ENCODE data around the gene SRSF2.
A peak's percentile ranks its signal among the peaks of the same experiment; 100 is the strongest.

Gene SRSF2

GRCh38 chr17:76781056-76781982 is 44.2 kb upstream of the SRSF2 start:
- Histone ChIP-seq H3K9me3 (replicated peaks in 1 of 2; ENCODE audit: control insufficient read depth in 2 of 2, insufficient read depth in 1 of 2, low read depth in 1 of 2, low read length in 2 of 2) (no peaks in the 10 kb centered on the region), H2BK120ac (ENCODE audit: low read depth, low read length) (no peak overlapping the region), H3K36me3 (replicated peaks in 1 of 2; ENCODE audit: control insufficient read depth in 2 of 2, insufficient read depth in 2 of 2, low read length in 2 of 2) (peaks cover 0 to 36% of the 10 kb centered on the region in 2 donors), H2BK15ac (ENCODE audit: low read length) (no peak overlapping the region), H3K4me3 (ENCODE audit: low read length in 2 of 2) (no peak overlapping the region), H4K8ac (ENCODE audit: low read depth, low read length) (no peak overlapping the region), H3K27ac (replicated peaks; ENCODE audit: low read length) (no peak overlapping the region), H2BK12ac (ENCODE audit: low read length) (no peak overlapping the region), H3K14ac (ENCODE audit: low read length) (no peak overlapping the region), H3K27me3 (ENCODE audit: control insufficient read depth in 3 of 3, insufficient read depth in 3 of 3, low read depth in 1 of 3, low read length in 3 of 3) (no peaks in the 10 kb centered on the region), H2BK5ac (ENCODE audit: low read length) (no peak overlapping the region), H3K79me1 (ENCODE audit: low read depth, low read length) (peaks cover 1% of the 10 kb centered on the region), H2AK5ac (ENCODE audit: low read depth, low read length) (no peak overlapping the region), H3K4ac (ENCODE audit: low read length) (no peak overlapping the region), H3K18ac (ENCODE audit: low read length) (no peak overlapping the region), H3K23ac (ENCODE audit: low read depth, low read length, poor library complexity) (no peak overlapping the region), H3K9ac (ENCODE audit: low read depth, low read length, poor library complexity) (no peak overlapping the region), H3K4me2 (ENCODE audit: insufficient read depth, low read length, poor library complexity, severe bottlenecking) (no peak overlapping the region), H3K4me1 (ENCODE audit: control insufficient read depth in 2 of 2, insufficient read depth in 1 of 2, low read depth in 1 of 2, low read length in 2 of 2) (no peaks in the 10 kb centered on the region), H2AFZ (ENCODE audit: low read length) (no peak overlapping the region), H4K91ac (ENCODE audit: low read depth, low read length, poor library complexity) (no peak overlapping the region)
- no peak for DNase-seq (ENCODE audit: low spot score)
- no CpG with 5 or more reads among the region's 12 CpGs for WGBS, 2 donors (ENCODE audit: extremely low coverage in 2 of 2, insufficient read length in 2 of 2, insufficient replicate concordance in 1 of 2)

- H3K18ac ChIP-seq (ENCODE audit: low read length) = no peak overlapping the region
- H3K27ac ChIP-seq (replicated peaks; ENCODE audit: low read length) = no peak overlapping the region
- H4K91ac ChIP-seq (ENCODE audit: low read depth, low read length, poor library complexity) = no peak overlapping the region
- H3K14ac ChIP-seq (ENCODE audit: low read length) = no peak overlapping the region
- no peaks in the 10 kb centered on the region for H3K4me1 ChIP-seq (ENCODE audit: control insufficient read depth in 2 of 2, insufficient read depth in 1 of 2, low read depth in 1 of 2, low read length in 2 of 2)
- H3K4me3 ChIP-seq (ENCODE audit: low read length in 2 of 2) = no peak overlapping the region
- H3K23ac ChIP-seq (ENCODE audit: low read depth, low read length, poor library complexity) = no peak overlapping the region
- H3K36me3 ChIP-seq (replicated peaks in 1 of 2; ENCODE audit: control insufficient read depth in 2 of 2, insufficient read depth in 2 of 2, low read length in 2 of 2) = peaks cover 4 to 67% of the 10 kb centered on the region in 2 donors
- H2BK15ac ChIP-seq (ENCODE audit: low read length) = no peak overlapping the region
- no peak overlapping the region for H3K4me2 ChIP-seq (ENCODE audit: insufficient read depth, low read length, poor library complexity, severe bottlenecking)
- WGBS, 2 donors (ENCODE audit: extremely low coverage in 2 of 2, insufficient read length in 2 of 2, insufficient replicate concordance in 1 of 2) = no CpG with 5 or more reads among the region's 10 CpGs
- H2BK120ac ChIP-seq (ENCODE audit: low read depth, low read length) = no peak overlapping the region
- H2AK5ac ChIP-seq (ENCODE audit: low read depth, low read length) = no peak overlapping the region
- no peak overlapping the region for H3K9ac ChIP-seq (ENCODE audit: low read depth, low read length, poor library complexity)
- no peaks in the 10 kb centered on the region for H3K79me1 ChIP-seq (ENCODE audit: low read depth, low read length)
- H2BK12ac ChIP-seq (ENCODE audit: low read length) = no peak overlapping the region
- no peak overlapping the region for H3K4ac ChIP-seq (ENCODE audit: low read length)
- H3K9me3 ChIP-seq (replicated peaks in 1 of 2; ENCODE audit: control insufficient read depth in 2 of 2, insufficient read depth in 1 of 2, low read depth in 1 of 2, low read length in 2 of 2) = no peaks in the 10 kb centered on the region
- no peak overlapping the region for H2BK5ac ChIP-seq (ENCODE audit: low read length)
- H4K8ac ChIP-seq (ENCODE audit: low read depth, low read length) = no peak overlapping the region
- DNase-seq (ENCODE audit: low spot score) = no peak
- no peaks in the 10 kb centered on the region for H3K27me3 ChIP-seq (ENCODE audit: control insufficient read depth in 3 of 3, insufficient read depth in 3 of 3, low read depth in 1 of 3, low read length in 3 of 3)
- no peak overlapping the region for H2AFZ ChIP-seq (ENCODE audit: low read length)
Observed at GRCh38 chr17:76775021-76775600, 38.0 kb upstream of the SRSF2 start.

- H4K8ac ChIP-seq (ENCODE audit: low read depth, low read length) = no peak overlapping the region
- H2BK5ac ChIP-seq (ENCODE audit: low read length) = no peak overlapping the region
- no peaks in the 10 kb centered on the region for H3K79me1 ChIP-seq (ENCODE audit: low read depth, low read length)
- WGBS, 2 donors (ENCODE audit: extremely low coverage in 2 of 2, insufficient read length in 2 of 2, insufficient replicate concordance in 1 of 2) = no CpG with 5 or more reads among the region's 6 CpGs
- no peak overlapping the region for H2AFZ ChIP-seq (ENCODE audit: low read length)
- no peak overlapping the region for H2BK15ac ChIP-seq (ENCODE audit: low read length)
- no peaks in the 10 kb centered on the region for H3K27me3 ChIP-seq (ENCODE audit: control insufficient read depth in 3 of 3, insufficient read depth in 3 of 3, low read depth in 1 of 3, low read length in 3 of 3)
- H4K91ac ChIP-seq (ENCODE audit: low read depth, low read length, poor library complexity) = no peak overlapping the region
- H2BK120ac ChIP-seq (ENCODE audit: low read depth, low read length) = no peak overlapping the region
- no peak overlapping the region for H3K23ac ChIP-seq (ENCODE audit: low read depth, low read length, poor library complexity)
- no peak overlapping the region for H2BK12ac ChIP-seq (ENCODE audit: low read length)
- no peak overlapping the region for H3K4me3 ChIP-seq (ENCODE audit: low read length in 2 of 2)
- DNase-seq (ENCODE audit: low spot score) = no peak
- H3K4ac ChIP-seq (ENCODE audit: low read length) = no peak overlapping the region
- H3K14ac ChIP-seq (ENCODE audit: low read length) = no peak overlapping the region
- H3K9ac ChIP-seq (ENCODE audit: low read depth, low read length, poor library complexity) = no peak overlapping the region
- no peak overlapping the region for H3K18ac ChIP-seq (ENCODE audit: low read length)
- peaks cover 0 to 2% of the 10 kb centered on the region in 2 donors for H3K9me3 ChIP-seq (replicated peaks in 1 of 2; ENCODE audit: control insufficient read depth in 2 of 2, insufficient read depth in 1 of 2, low read depth in 1 of 2, low read length in 2 of 2)
- H3K4me1 ChIP-seq (ENCODE audit: control insufficient read depth in 2 of 2, insufficient read depth in 1 of 2, low read depth in 1 of 2, low read length in 2 of 2) = no peaks in the 10 kb centered on the region
- H3K27ac ChIP-seq (replicated peaks; ENCODE audit: low read length) = peak overlapping the region; percentile 0
- peaks cover 7 to 64% of the 10 kb centered on the region in 2 donors for H3K36me3 ChIP-seq (replicated peaks in 1 of 2; ENCODE audit: control insufficient read depth in 2 of 2, insufficient read depth in 2 of 2, low read length in 2 of 2)
- H2AK5ac ChIP-seq (ENCODE audit: low read depth, low read length) = no peak overlapping the region
- no peak overlapping the region for H3K4me2 ChIP-seq (ENCODE audit: insufficient read depth, low read length, poor library complexity, severe bottlenecking)
Observed at GRCh38 chr17:76772842-76773525, 35.9 kb upstream of the SRSF2 start.

GRCh38 chr17:76758570-76758969 is 21.4 kb upstream of the SRSF2 start:
- H3K23ac ChIP-seq (ENCODE audit: low read depth, low read length, poor library complexity) = no peak overlapping the region
- H3K4me2 ChIP-seq (ENCODE audit: insufficient read depth, low read length, poor library complexity, severe bottlenecking) = no peak overlapping the region
- H3K18ac ChIP-seq (ENCODE audit: low read length) = no peak overlapping the region
- no peaks in the 10 kb centered on the region for H3K4me1 ChIP-seq (ENCODE audit: control insufficient read depth in 2 of 2, insufficient read depth in 1 of 2, low read depth in 1 of 2, low read length in 2 of 2)
- H3K4ac ChIP-seq (ENCODE audit: low read length) = no peak overlapping the region
- H3K4me3 ChIP-seq (ENCODE audit: low read length in 2 of 2) = no peak overlapping the region
- no peak overlapping the region for H2AFZ ChIP-seq (ENCODE audit: low read length)
- H3K79me1 ChIP-seq (ENCODE audit: low read depth, low read length) = no peaks in the 10 kb centered on the region
- no peak overlapping the region for H4K8ac ChIP-seq (ENCODE audit: low read depth, low read length)
- no peak overlapping the region for H2BK5ac ChIP-seq (ENCODE audit: low read length)
- H2BK15ac ChIP-seq (ENCODE audit: low read length) = no peak overlapping the region
- no peak overlapping the region for H2BK12ac ChIP-seq (ENCODE audit: low read length)
- no peaks in the 10 kb centered on the region for H3K27me3 ChIP-seq (ENCODE audit: control insufficient read depth in 3 of 3, insufficient read depth in 3 of 3, low read depth in 1 of 3, low read length in 3 of 3)
- no peak for DNase-seq (ENCODE audit: low spot score)
- peaks cover 2 to 21% of the 10 kb centered on the region in 2 donors for H3K36me3 ChIP-seq (replicated peaks in 1 of 2; ENCODE audit: control insufficient read depth in 2 of 2, insufficient read depth in 2 of 2, low read length in 2 of 2)
- H3K9ac ChIP-seq (ENCODE audit: low read depth, low read length, poor library complexity) = no peak overlapping the region
- no peak overlapping the region for H2AK5ac ChIP-seq (ENCODE audit: low read depth, low read length)
- no peak overlapping the region for H3K27ac ChIP-seq (replicated peaks; ENCODE audit: low read length)
- no CpG with 5 or more reads among the region's 3 CpGs for WGBS, 2 donors (ENCODE audit: extremely low coverage in 2 of 2, insufficient read length in 2 of 2, insufficient replicate concordance in 1 of 2)
- no peak overlapping the region for H3K14ac ChIP-seq (ENCODE audit: low read length)
- peaks cover 0 to 5% of the 10 kb centered on the region in 2 donors for H3K9me3 ChIP-seq (replicated peaks in 1 of 2; ENCODE audit: control insufficient read depth in 2 of 2, insufficient read depth in 1 of 2, low read depth in 1 of 2, low read length in 2 of 2)
- H4K91ac ChIP-seq (ENCODE audit: low read depth, low read length, poor library complexity) = no peak overlapping the region
- H2BK120ac ChIP-seq (ENCODE audit: low read depth, low read length) = no peak overlapping the region
